Neural crest cell (in vitro differentiated cells): ENCODE measurements around the gene PIGW. TPM values are rescaled to one million over a fixed set of nuclear protein-coding genes. Genes with fewer than 3 reads are reported as not detected.
A peak's percentile ranks its signal among the peaks of the same experiment; 100 is the strongest.

ENCODE experiments used
- DNase-seq: peaks from one replicate; pipeline ENCODE4 v3.0.0; 2021; ENCODE audit warnings: low read depth, mixed read lengths, low spot score
- H3K27ac Mint-ChIP-seq: one replicate; pipeline ENCODE4 v1.8.0; 2021; ENCODE audit warnings: mild to moderate bottlenecking, mixed read lengths; ENCODE audit not compliant: unreplicated experiment
- H3K27me3 Mint-ChIP-seq: 2 replicates; pipeline ENCODE4 v1.8.0; 2021; ENCODE audit warnings: low read depth, mild to moderate bottlenecking, mixed read lengths
- H3K36me3 Mint-ChIP-seq: 2 replicates; pipeline ENCODE4 v1.8.0; 2021; ENCODE audit warnings: low read depth, mild to moderate bottlenecking, mixed read lengths
- H3K4me1 Mint-ChIP-seq: 2 replicates; pipeline ENCODE4 v1.8.0; 2021; ENCODE audit warnings: mixed read lengths
- H3K4me3 Mint-ChIP-seq: one replicate; pipeline ENCODE4 v1.8.0; 2021; ENCODE audit warnings: mild to moderate bottlenecking, mixed read lengths
- H3K9me3 Mint-ChIP-seq: 2 replicates; pipeline ENCODE4 v1.8.0; 2021; ENCODE audit warnings: mixed read lengths
- CTCF ChIP-seq: fragments of 200-600 bp; sonication (generic); conservative IDR thresholded peaks from 2 replicates; pipeline ENCODE4 v1.5.0; 2021; ENCODE audit warnings: antibody characterized with exemption, mild to moderate bottlenecking
- total RNA-seq: library from RNA; stranded (reverse); gene quantifications from 2 replicates; pipeline ENCODE4 v1.2.1, GENCODE V29; 2021

PIGW gene
- total RNA-seq, 1 donor from 2014 or later, result 20.8 TPM

GRCh38 chr17:36509272-36509985, 25.4 kb upstream of the PIGW start:
- no peak overlapping the region for H3K4me3 Mint-ChIP-seq
- no peak overlapping the region for H3K27ac Mint-ChIP-seq
- H3K9me3 Mint-ChIP-seq, result no peaks in the 10 kb centered on the region
- no peak for DNase-seq
- H3K27me3 Mint-ChIP-seq, result no peaks in the 10 kb centered on the region
- H3K4me1 Mint-ChIP-seq, result no peaks in the 10 kb centered on the region
- no peak for TF ChIP-seq CTCF
- peaks cover 2% of the 10 kb centered on the region for H3K36me3 Mint-ChIP-seq

- Mint-ChIP-seq H3K27me3 (no peaks in the 10 kb centered on the region), H3K36me3 (peaks cover 2% of the 10 kb centered on the region), H3K27ac (peak overlapping the region; percentile 78), H3K4me3 (no peak overlapping the region), H3K4me1 (no peaks in the 10 kb centered on the region), H3K9me3 (no peaks in the 10 kb centered on the region)
- no peak for TF ChIP-seq CTCF
- no peak for DNase-seq
Observed at GRCh38 chr17:36510636-36511035, 24.2 kb upstream of the PIGW start.

GRCh38 chr17:36511216-36511615, 23.6 kb upstream of the PIGW start:
- Mint-ChIP-seq H3K36me3 (no peaks in the 10 kb centered on the region), H3K9me3 (no peaks in the 10 kb centered on the region), H3K4me3 (no peak overlapping the region), H3K4me1 (no peaks in the 10 kb centered on the region), H3K27me3 (no peaks in the 10 kb centered on the region), H3K27ac (no peak overlapping the region)
- no peak for DNase-seq
- TF ChIP-seq CTCF, result no peak

GRCh38 chr17:36512641-36513040, 22.1 kb upstream of the PIGW start:
- Mint-ChIP-seq H3K9me3 (no peaks in the 10 kb centered on the region), H3K4me3 (no peak overlapping the region), H3K4me1 (no peaks in the 10 kb centered on the region), H3K27me3 (no peaks in the 10 kb centered on the region), H3K36me3 (peaks cover 3% of the 10 kb centered on the region), H3K27ac (no peak overlapping the region)
- DNase-seq, result no peak
- TF ChIP-seq CTCF, result no peak

GRCh38 chr17:36514856-36515255, 19.9 kb upstream of the PIGW start:
- DNase-seq, result no peak
- no peak overlapping the region for H3K27ac Mint-ChIP-seq
- no peaks in the 10 kb centered on the region for H3K4me1 Mint-ChIP-seq

More at GRCh38 chr17:36514856-36515255, 19.9 kb upstream of the PIGW start:
- no peaks in the 10 kb centered on the region for H3K27me3 Mint-ChIP-seq
- H3K4me3 Mint-ChIP-seq, result no peak overlapping the region
- H3K36me3 Mint-ChIP-seq, result peaks cover 3% of the 10 kb centered on the region
- no peak for TF ChIP-seq CTCF
- H3K9me3 Mint-ChIP-seq, result no peaks in the 10 kb centered on the region
